K562 (cell line): Measurements from ENCODE around the gene UQCR11. TPM values are rescaled to one million over a fixed set of nuclear protein-coding genes. Genes with fewer than 3 reads are reported as not detected.

Experiments used
- ARNT ChIP-seq, 2 experiments: fragments of 450-650 bp; IDR thresholded peaks; 2 replicates each; pipeline ENCODE4 v1.6.1; 2016; ENCODE audit warnings: mild to moderate bottlenecking in 1 of 2
- ATF3 ChIP-seq, 2 experiments: fragments of 450-650 bp in 1 of 2; sonication (generic) in 1 of 2; formaldehyde crosslinking in 1 of 2; IDR thresholded peaks in 1 of 2; conservative IDR thresholded peaks in 1 of 2; 2 replicates each; pipeline versions ENCODE4 v1.6.1 to v1.8.1; 2016 to 2023; ENCODE audit warnings: mild to moderate bottlenecking in 2 of 2, moderate library complexity in 2 of 2, inconsistent platforms in 1 of 2, missing genetic modification reagents in 1 of 2
- ATF6 ChIP-seq: sonication (generic); formaldehyde crosslinking; IDR thresholded peaks from 2 replicates; pipeline ENCODE4 v1.4.0; 2020; ENCODE audit warnings: mild to moderate bottlenecking, missing genetic modification reagents
- BRD4 ChIP-seq: fragments of 200-600 bp; sonication (generic); IDR thresholded peaks from 2 replicates; pipeline ENCODE4 v1.6.1; 2017; ENCODE audit warnings: inconsistent platforms
- BRF1 ChIP-seq: IDR thresholded peaks from 3 replicates; pipeline ENCODE4 v1.6.1; 2011; ENCODE audit warnings: borderline replicate concordance, mild to moderate bottlenecking; ENCODE audit not compliant: insufficient read length; ENCODE audit errors: extremely low read depth
- DDX20 ChIP-seq: fragments of 450-650 bp; IDR thresholded peaks from 2 replicates; pipeline ENCODE4 v1.6.1; 2016; ENCODE audit warnings: missing genetic modification characterization, low read depth, mild to moderate bottlenecking, missing compliant biosample characterization, moderate library complexity
- HNRNPL ChIP-seq: fragments of 200-400 bp; formaldehyde crosslinking; IDR thresholded peaks from 2 replicates; pipeline ENCODE4 v1.6.1; 2017; ENCODE audit warnings: low read depth, mild to moderate bottlenecking, low read length
- IRF1 ChIP-seq: sonication (generic); formaldehyde crosslinking; IDR thresholded peaks from 2 replicates; pipeline ENCODE4 v1.8.0; 2022; ENCODE audit warnings: missing genetic modification reagents, mild to moderate bottlenecking, borderline replicate concordance
- NFRKB ChIP-seq: fragments of 450-650 bp; IDR thresholded peaks from 2 replicates; pipeline ENCODE4 v1.6.1; 2016; ENCODE audit warnings: low read depth
- PML ChIP-seq: IDR thresholded peaks from 2 replicates; pipeline ENCODE4 v1.6.1; 2012; ENCODE audit warnings: low read length, inconsistent platforms
- RBM22 ChIP-seq: fragments of 200-400 bp; formaldehyde crosslinking; IDR thresholded peaks from 2 replicates; pipeline ENCODE4 v1.6.1; 2018; ENCODE audit warnings: low read length, low read depth; ENCODE audit not compliant: poor library complexity, severe bottlenecking
- RREB1 ChIP-seq: fragments of 250-450 bp; sonication (Bioruptor Pico); IDR thresholded peaks from 2 replicates; pipeline ENCODE4 v1.4.0; 2020
- SRSF9 ChIP-seq: fragments of 200-400 bp; formaldehyde crosslinking; IDR thresholded peaks from 2 replicates; pipeline ENCODE4 v1.6.1; 2017; ENCODE audit warnings: low read depth, low read length, borderline replicate concordance
- ZC3H4 ChIP-seq: sonication (generic); formaldehyde crosslinking; IDR thresholded peaks from 2 replicates; pipeline ENCODE4 v1.9.0; 2021; ENCODE audit warnings: missing genetic modification reagents, borderline replicate concordance
- ZNF124 ChIP-seq: sonication (generic); formaldehyde crosslinking; IDR thresholded peaks from 2 replicates; pipeline ENCODE4 v1.8.1; 2022; ENCODE audit warnings: missing genetic modification reagents
- polyA plus RNA-seq, 8 experiments: library from polyadenylated mRNA; depleted of rRNA in 4 of 8; stranded (reverse) in 5 of 8; unstranded in 3 of 8; fragments of >200 nt; fragmentation: Nextera tagmentation in 2 of 8; fragmentation: Illumina TruSeq in 1 of 8; extraction: Ambion mirVana in 2 of 8; extraction: Trizol in 1 of 8; gene quantifications; 2 replicates each; pipeline versions ENCODE4 v1.2.1 to v1.2.3, GENCODE V29; 2011 to 2014; ENCODE audit warnings: inconsistent platforms in 1 of 8, missing spikeins in 1 of 8
- total RNA-seq, 7 experiments: library from RNA; depleted of rRNA in 6 of 7; stranded (reverse); fragments of >200 nt in 6 of 7; fragmentation: Illumina TruSeq in 2 of 7; extraction: Trizol in 2 of 7; gene quantifications; 2 replicates each; pipeline versions ENCODE4 v1.2.1 to v1.2.3, GENCODE V29; 2011 to 2021; ENCODE audit warnings: low replicate concordance in 1 of 7

UQCR11 gene
- total and polyA plus RNA-seq, 9 of the 15 experiments (the other 6 are each of a cell fraction or from before 2014, with no cell fraction given) = 57.6 to 394 (median 259) TPM

GRCh38 chr19:1590641-1591397 is 14.4 kb downstream of the UQCR11 start (continued):
- TF ChIP-seq ATF6 (no peak), ARNT (IDR thresholded peaks at IDR 0.05) (peak in 1 of 2 experiments; percentile 14; a peak in 1 of 4 replicates), ZC3H4 (CRISPR knock-in tag) (no peak), RBM22 (no peak), HNRNPL (no peak), ATF3 (IDR thresholded peaks at IDR 0.05) (no peak), ATF3 (CRISPR knock-in tag; conservative IDR thresholded peaks at IDR 0.05) (no peak), IRF1 (CRISPR knock-in tag) (no peak), BRD4 (no peak), DDX20 (no peak), RREB1 (CRISPR knock-in tag) (no peak), PML (peak; percentile 34; the same call in 1 of the 2 replicates), SRSF9 (no peak), BRF1 (no peak), ZNF124 (CRISPR knock-in tag) (no peak), NFRKB (no peak)
